A172 (cell line): ENCODE results near the gene NXPE4. TPM values are rescaled to one million over a fixed set of nuclear protein-coding genes. Genes with fewer than 3 reads are reported as not detected.
A peak's percentile ranks its signal among the peaks of the same experiment; 100 is the strongest.
"Not testable (repeated sequence)": the region's sequence is repeated elsewhere in the genome, so short reads cannot be mapped to it uniquely, and the experiment has no call there.

ENCODE experiments used
- DNase-seq: peaks from one replicate; pipeline ENCODE4 v3.0.0-alpha.2; 2015; ENCODE audit warnings: low spot score
- total RNA-seq: library from RNA; depleted of rRNA; stranded (reverse); fragments of >200 nt; shearing (Covaris generic); gene quantifications from 2 replicates; pipeline ENCODE4 v1.2.3, GENCODE V29; 2014

The NXPE4 gene
- total RNA-seq, 1 experiment from 2014 or later, result not detected

DNA sequence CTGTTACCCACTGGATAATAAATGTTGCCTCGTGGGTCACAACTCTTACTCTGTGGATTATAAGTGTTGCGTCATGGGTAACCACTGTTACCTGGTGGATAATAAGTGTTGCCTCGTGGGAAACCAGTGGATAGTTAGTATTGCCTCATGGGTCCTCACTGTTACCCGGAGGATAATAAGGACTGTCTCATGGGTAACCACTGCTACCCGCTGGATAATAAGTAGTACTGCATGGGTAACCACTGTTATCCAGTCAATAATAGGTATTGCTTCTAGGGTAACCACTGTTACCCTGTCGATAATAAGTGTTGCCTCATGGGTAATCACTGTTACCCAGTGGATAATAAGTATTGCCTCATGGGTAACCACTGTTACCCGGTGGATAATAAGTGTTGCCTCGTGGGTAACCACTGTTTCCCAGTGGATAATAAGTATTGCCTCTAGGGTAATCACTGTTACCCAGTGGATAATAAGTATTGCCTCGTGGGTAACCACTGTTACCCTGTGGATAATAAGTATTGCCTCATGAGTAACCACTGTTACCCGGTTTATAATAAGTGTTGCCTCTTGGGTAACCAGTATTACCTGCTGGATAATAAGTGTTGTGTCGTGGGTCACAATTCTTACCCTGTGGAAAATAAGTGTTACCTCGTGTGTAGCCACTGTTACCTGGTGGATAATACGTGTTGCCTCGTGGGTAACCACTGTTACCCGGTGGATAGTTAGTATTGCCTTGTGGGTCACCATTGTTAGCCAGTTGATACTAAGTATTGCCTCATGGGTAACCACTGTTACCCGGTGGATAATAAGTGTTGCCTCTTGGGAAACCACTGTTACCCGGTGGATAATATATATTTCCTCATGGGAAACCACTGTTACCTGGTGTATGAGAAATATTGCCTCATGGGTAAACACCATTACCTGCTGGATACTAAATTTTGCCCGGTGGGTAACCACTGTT lies 15.7 kb upstream of the NXPE4 start:
- DNase-seq, result no peak

DNA sequence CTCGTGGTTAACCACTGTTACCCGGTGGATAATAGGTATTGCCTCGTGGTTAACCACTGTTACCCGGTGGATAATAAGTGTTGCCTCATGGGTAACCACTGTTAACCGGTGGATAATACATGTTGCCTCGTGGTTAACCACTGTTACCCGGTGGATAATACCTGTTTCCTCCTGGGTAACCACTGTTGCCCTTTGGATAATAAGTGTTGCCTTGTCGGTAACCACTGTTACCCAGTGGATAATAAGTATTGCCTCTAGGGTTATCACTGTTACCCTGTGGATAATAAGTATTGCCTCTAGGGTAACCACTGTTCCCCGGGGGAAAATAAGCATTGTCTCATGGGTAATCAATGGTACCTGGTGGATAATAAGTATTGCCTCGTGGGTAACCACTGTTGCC lies 15.0 kb upstream of the NXPE4 start:
- DNase-seq, result no peak

DNA sequence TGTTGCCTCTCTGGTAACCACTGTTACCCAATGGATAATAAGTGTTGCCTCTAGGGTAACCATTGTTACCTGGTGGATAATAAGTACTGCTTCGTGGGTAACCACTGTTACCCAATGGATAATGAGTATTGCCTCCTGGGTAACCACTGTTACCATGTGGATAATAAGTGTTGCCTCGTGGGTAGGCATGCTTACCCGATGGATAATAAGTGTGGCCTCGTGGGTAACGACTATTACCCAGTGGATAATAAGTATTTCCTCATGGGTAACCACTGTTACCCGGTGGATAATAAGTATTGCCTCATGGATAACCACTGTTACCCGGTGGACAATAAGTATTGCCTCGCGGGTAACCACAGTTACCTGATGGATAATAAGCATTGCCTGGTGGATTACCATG lies 13.8 kb upstream of the NXPE4 start:
- no peak for DNase-seq

- DNase-seq, result not testable (repeated sequence)
Observed at GRCh38 chr11:114608605-114609004, 13.0 kb upstream of the NXPE4 start.

DNA sequence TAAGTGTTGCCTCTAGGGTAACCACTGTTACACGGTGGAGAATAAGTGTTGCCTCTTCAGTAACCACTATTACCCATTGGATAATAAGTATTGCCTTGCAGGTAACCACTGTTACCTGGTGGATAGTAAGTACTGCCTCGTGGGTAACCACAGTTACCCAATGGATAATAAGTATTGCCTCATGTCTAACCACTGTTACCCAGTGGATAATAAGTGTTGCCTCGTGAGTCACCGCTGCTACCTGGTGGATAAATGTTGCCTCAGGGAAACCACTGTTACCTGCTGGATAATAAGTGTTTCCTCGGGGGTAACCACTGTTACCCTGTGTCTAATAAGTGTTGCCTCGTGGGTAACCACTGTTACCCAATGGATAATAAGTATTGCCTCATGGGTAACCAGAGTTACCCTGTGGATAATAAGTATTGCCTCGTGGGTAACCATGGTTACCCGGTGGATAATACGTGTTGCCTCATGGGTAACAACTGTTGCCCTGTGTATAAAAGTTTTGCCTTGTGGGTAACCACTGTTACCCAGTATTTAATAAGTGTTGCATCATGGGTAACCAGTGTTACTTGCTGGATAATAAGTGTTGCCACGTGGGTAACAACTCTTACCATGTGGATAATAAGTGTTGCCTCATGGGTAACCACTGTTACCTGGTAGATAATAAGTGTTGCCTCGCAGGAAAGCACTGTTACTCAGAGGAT lies 12.3 kb upstream of the NXPE4 start:
- DNase-seq, result no peak

DNA sequence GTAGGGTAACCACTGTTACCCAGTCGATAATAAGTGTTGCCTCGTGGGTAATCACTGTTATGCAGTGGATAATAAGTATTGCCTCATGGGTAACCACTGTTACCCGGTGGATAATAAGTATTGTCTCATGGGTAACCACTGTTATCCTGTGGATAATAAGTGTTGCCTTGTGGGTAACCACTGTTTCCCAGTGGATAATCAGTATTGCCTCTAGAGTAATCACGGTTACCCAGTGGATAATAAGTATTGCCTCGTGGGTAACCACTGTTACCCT lies 11.2 kb upstream of the NXPE4 start:
- DNase-seq, result not testable (repeated sequence)

- peak; percentile 5 for DNase-seq
Observed at GRCh38 chr11:114606003-114606801, 10.6 kb upstream of the NXPE4 start.

DNA sequence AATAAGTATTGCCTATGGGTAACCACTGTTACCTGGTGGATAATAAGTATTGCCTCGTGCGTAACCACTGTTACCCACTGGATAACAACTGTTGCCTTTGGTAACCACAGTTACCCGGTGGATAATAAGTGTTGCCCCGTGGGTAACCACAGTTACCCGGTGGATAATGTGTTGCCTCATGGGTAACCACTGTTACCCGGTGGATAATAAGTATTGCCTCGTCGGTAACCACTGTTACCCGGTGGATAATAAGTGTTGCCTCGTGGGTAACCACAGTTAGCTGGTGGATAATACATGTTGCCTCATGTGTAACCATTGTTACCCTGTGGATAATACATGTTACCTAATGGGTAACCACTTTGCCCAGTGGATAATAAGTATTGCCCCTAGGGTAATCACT lies 9.8 kb upstream of the NXPE4 start:
- no peak for DNase-seq

- DNase-seq, result no peak
Observed at GRCh38 chr11:114604886-114605285, 9.3 kb upstream of the NXPE4 start.

GRCh38 chr11:114604179-114604813 lies 8.7 kb upstream of the NXPE4 start:
- DNase-seq, result no peak

DNA sequence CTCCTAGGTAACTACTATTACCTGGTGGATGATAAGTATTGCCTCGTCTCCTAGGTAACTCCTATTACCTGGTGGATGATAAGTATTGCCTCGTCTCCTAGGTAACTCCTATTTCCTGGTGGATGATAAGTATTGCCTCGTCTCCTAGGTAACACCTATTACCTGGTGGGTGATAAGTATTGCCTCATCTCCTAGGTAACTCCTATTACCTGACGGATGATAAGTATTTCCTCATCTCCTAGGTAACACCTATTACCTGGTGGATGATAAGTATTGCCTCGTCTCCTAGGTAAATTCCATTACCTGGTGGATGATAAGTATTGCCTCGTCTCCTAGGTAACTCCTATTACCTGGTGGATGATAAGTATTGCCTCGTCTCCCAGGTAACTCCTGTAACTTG lies 7.6 kb upstream of the NXPE4 start:
- not testable (repeated sequence) for DNase-seq

DNA sequence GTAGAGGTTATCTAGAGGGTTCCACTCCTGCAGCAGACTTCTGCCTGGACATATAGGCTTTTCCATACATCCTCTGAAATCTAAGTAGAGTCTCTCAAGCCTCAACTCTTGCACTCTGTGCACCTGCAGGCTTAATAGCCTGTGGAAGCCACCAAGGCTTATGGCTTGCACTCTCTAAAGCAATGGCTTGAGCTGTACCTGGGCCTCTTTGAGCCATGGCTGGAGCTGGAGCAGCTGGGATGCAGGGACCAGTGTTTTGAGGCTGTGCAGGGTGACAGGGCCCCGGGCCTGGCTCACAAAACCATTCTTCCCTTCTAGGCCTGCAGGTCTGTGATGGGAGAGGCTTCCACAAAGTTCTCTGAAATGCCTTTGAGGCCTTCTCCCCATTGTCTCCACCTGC lies 2.9 kb upstream of the NXPE4 start:
- no peak for DNase-seq

GRCh38 chr11:114596175-114596919 lies 761 bp upstream of the NXPE4 start:
- DNase-seq, result no peak

GRCh38 chr11:114594703-114595102 lies 883 bp downstream of the NXPE4 start:
- DNase-seq, result no peak

DNA sequence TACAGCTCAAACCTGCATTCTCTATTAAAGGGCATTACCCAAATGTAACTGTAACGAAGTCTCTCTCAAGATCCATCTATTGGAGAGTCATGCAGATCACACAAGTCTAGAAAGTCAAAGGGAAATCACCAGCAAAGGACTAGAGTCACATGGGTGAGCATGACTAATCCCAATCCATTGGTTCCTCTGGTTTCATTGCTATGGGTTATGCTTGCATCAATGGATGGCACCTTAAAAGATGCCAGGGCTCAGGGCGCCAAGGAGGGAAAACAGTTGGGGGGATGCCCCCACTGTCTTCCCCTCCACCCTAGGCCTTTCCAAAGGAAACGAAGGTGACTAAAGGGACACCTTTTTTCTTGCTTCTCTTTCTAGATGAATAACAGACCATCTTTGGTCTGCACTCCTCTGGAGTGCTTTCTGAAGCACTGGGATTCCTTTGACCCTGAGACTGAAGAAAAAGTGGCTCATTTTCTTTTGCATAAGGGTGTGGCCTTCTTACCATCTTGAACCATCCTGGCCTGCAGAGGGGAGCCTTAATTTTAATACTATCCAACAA lies 8.1 kb downstream of the NXPE4 start:
- DNase-seq, result no peak

DNA sequence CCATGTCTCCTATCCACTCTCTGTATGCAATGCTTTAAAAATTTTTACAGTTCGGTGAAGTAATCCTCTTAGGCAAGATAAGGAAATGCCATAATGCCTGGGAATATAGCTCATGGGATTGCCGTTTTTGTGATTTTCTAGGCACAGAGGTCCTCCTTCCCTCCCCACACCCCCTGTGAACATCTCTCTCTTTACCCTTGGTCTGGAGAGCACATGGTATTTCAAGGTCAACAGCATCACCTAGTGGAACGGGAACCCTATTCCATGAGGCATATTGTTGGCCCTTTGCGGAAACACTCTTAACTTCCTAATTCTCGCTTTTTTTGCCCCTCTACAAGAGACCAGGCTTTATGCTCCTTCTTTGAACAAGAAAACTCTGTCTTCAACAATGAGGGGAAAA lies 8.8 kb downstream of the NXPE4 start:
- DNase-seq, result no peak

DNA sequence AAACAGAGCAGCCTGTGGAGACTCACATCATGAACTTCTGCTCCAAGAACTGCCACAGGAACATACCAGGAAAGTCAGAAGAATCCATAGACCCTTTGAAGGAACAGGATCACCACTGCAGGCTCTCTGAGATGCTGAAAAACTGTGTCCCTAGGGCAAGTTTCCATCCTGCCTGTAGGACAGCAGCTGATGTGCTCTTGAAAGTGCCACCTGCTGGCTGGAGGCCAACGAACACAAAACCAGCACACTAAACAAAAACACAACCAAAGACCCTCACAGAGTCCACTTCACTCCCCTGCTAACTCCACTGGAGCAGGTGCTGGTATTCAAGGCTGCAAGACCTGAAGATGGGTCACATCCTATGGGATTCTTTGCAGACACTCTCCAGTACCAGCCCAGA lies 23.9 kb downstream of the NXPE4 start:
- no peak for DNase-seq

GRCh38 chr11:114569801-114570200 lies 25.8 kb downstream of the NXPE4 start:
- no peak for DNase-seq

GRCh38 chr11:114566276-114566675 lies 29.3 kb downstream of the NXPE4 start:
- DNase-seq, result no peak

DNA sequence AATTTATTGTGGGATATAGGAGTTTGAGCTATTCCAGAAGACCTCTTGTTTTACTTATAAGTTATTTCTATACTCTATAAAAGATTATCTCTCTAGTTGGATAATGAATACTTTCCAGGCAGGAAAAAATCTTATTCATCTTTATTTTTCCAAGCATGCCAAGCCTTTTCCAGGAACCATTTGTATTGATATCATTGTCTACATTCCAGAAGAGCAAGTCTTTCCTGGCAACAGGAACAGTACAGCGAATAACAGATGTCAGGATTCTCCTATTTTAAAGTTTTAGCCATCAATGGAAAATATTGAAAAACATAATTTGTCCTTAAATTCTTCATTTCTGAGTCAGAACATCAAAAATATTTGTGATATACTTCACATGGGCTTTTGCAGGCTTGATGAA lies 30.8 kb downstream of the NXPE4 start:
- no peak for DNase-seq

GRCh38 chr11:114563077-114563476 lies 32.5 kb downstream of the NXPE4 start:
- peak; percentile 84 for DNase-seq
